Small intestine (tissue), 7 donors: ENCODE data around the gene ARHGDIA. TPM values are rescaled to one million over a fixed set of nuclear protein-coding genes. Genes with fewer than 3 reads are reported as not detected.
A peak's percentile ranks its signal among the peaks of the same experiment; 100 is the strongest.

Source experiments
- DNase-seq, 2 donors: peaks; one replicate each; pipeline versions ENCODE4 v3.0.0 to v3.0.0-alpha.2; 2013
- FAIRE-seq: peaks from 2 replicates; lab custom pipeline; 2012; peaks lifted over from hg19 to GRCh38; lab: Jason Lieb, UNC
- H3K27ac ChIP-seq, 3 donors: one replicate each; pipeline ENCODE4 v1.5.1; 2013; ENCODE audit warnings: low read length in 2 of 3, mild to moderate bottlenecking in 2 of 3, control low read depth in 1 of 3, inconsistent platforms in 1 of 3, low read depth in 1 of 3, moderate library complexity in 1 of 3
- H3K27me3 ChIP-seq, 3 donors: one replicate each; pipeline ENCODE4 v1.6.1; 2013; ENCODE audit warnings: low read length in 3 of 3, inconsistent platforms in 1 of 3; ENCODE audit not compliant: control insufficient read depth in 3 of 3, insufficient read depth in 3 of 3
- H3K36me3 ChIP-seq, 3 donors: one replicate each; pipeline ENCODE4 v1.6.1; 2013; ENCODE audit warnings: low read length in 3 of 3, inconsistent platforms in 1 of 3, low read depth in 1 of 3, mild to moderate bottlenecking in 1 of 3, moderate library complexity in 1 of 3; ENCODE audit not compliant: control insufficient read depth in 3 of 3, insufficient read depth in 2 of 3
- H3K4me1 ChIP-seq, 3 donors: one replicate each; pipeline ENCODE4 v1.6.1; 2013; ENCODE audit warnings: low read length in 2 of 3, inconsistent platforms in 1 of 3, low read depth in 1 of 3, mild to moderate bottlenecking in 1 of 3, moderate library complexity in 1 of 3; ENCODE audit not compliant: control insufficient read depth in 3 of 3, insufficient read depth in 2 of 3
- H3K4me3 ChIP-seq, 3 donors: one replicate each; pipeline ENCODE4 v1.5.1; 2013; ENCODE audit warnings: low read length in 3 of 3, control low read depth in 1 of 3, inconsistent platforms in 1 of 3, low read depth in 1 of 3, mild to moderate bottlenecking in 1 of 3, moderate library complexity in 1 of 3
- H3K9me3 ChIP-seq, 2 donors: one replicate each; pipeline ENCODE4 v1.6.1; 2013; ENCODE audit warnings: low read depth in 1 of 2, low read length in 1 of 2; ENCODE audit not compliant: control insufficient read depth in 2 of 2, insufficient read depth in 1 of 2
- WGBS, 3 donors: extraction: QIAGEN DNeasy Blood & Tissue Kit; methylation state at CpG; one replicate each; pipeline ENCODE4 v1.1.7; 2013; 5-methylcytosine and 5-hydroxymethylcytosine counted together
- polyA plus RNA-seq, 4 donors: library from polyadenylated mRNA; stranded (reverse) in 3 of 4; unstranded in 1 of 4; fragments of 200-250 nt in 3 of 4; fragments of 120-200 nt in 1 of 4; gene quantifications; one replicate each; pipeline versions ENCODE4 v1.2.1 to v1.2.3, GENCODE V29; 2013
- donor health status: healthy with polysubstance abuse.
- donor health status: control.
- donor health status: control.
- donor health status: Bipolar disorder and iron deficiency.
- donor health status: healthy.

The ARHGDIA gene
- polyA plus RNA-seq, 4 donors = 190 to 411 (median 341) TPM

- no peaks in the 10 kb centered on the region for H3K9me3 ChIP-seq
- peaks cover 0 to 40% (median 4%) of the 10 kb centered on the region in 3 donors for H3K4me1 ChIP-seq
- H3K4me3 ChIP-seq = peak overlapping the region; percentile 78 to 98 (median 94)
- FAIRE-seq (no peak), DNase-seq (peak; percentile 91 to 95)
- WGBS, 3 donors = 0 to 1% (median 1%) methylated on average over 72 to 86 of the region's 86 CpGs
- H3K36me3 ChIP-seq = peaks cover 4 to 43% (median 7%) of the 10 kb centered on the region in 3 donors
- H3K27ac ChIP-seq = peak overlapping the region; percentile 88 to 100 (median 99)
- no peaks in the 10 kb centered on the region for H3K27me3 ChIP-seq
These were observed 472 bp upstream of the ARHGDIA start for GRCh38 chr17:81871387-81872230.

- peak; percentile 59 to 79 for DNase-seq
- 1 to 3% (median 2%) methylated on average over 43 to 65 of the region's 65 CpGs for WGBS, 3 donors
- Histone ChIP-seq H3K4me3 (peak overlapping the region; percentile 78 to 98 (median 94)), H3K9me3 (no peaks in the 10 kb centered on the region), H3K36me3 (peaks cover 4 to 56% (median 7%) of the 10 kb centered on the region in 3 donors), H3K27me3 (no peaks in the 10 kb centered on the region), H3K27ac (peak overlapping the region; percentile 92 to 100 (median 99)), H3K4me1 (peaks cover 0 to 53% (median 4%) of the 10 kb centered on the region in 3 donors)
- no peak for FAIRE-seq
These were observed 781 bp downstream of the ARHGDIA start for GRCh38 chr17:81870131-81870980.

GRCh38 chr17:81869221-81870130 is 1.7 kb downstream of the ARHGDIA start:
- peaks cover 0 to 61% (median 4%) of the 10 kb centered on the region in 3 donors for H3K4me1 ChIP-seq
- 16 to 27% (median 22%) methylated on average over 50 to 52 of the region's 52 CpGs for WGBS, 3 donors
- no peak for FAIRE-seq

GRCh38 chr17:81868674-81869220 is 2.4 kb downstream of the ARHGDIA start:
- H3K9me3 ChIP-seq = no peaks in the 10 kb centered on the region
- WGBS, 3 donors = 55 to 60% (median 56%) methylated on average over 24 to 30 of the region's 30 CpGs
- peak overlapping the region; percentile 93 to 100 (median 99) for H3K27ac ChIP-seq
- DNase-seq (peak; percentile 17 to 39), FAIRE-seq (no peak)
- no peak overlapping the region for H3K4me3 ChIP-seq
- H3K36me3 ChIP-seq = peaks cover 4 to 72% (median 7%) of the 10 kb centered on the region in 3 donors
- H3K27me3 ChIP-seq = no peaks in the 10 kb centered on the region
- H3K4me1 ChIP-seq = peaks cover 0 to 66% (median 10%) of the 10 kb centered on the region in 3 donors

More at GRCh38 chr17:81869221-81870130, 1.7 kb downstream of the ARHGDIA start:
- peak overlapping the region; percentile 78 to 98 (median 94) for H3K4me3 ChIP-seq
- DNase-seq = peak; percentile 58 to 64
- H3K9me3 ChIP-seq = no peaks in the 10 kb centered on the region
- no peaks in the 10 kb centered on the region for H3K27me3 ChIP-seq
- H3K36me3 ChIP-seq = peaks cover 4 to 64% (median 7%) of the 10 kb centered on the region in 3 donors
- peak overlapping the region; percentile 92 to 100 (median 99) for H3K27ac ChIP-seq

GRCh38 chr17:81867991-81868673 is 3.0 kb downstream of the ARHGDIA start:
- H3K27me3 ChIP-seq = no peaks in the 10 kb centered on the region
- WGBS, 3 donors = 30 to 59% (median 43%) methylated on average over 21 to 28 of the region's 28 CpGs
- FAIRE-seq (no peak), DNase-seq (no peak)
- peak overlapping the region; percentile 93 to 99 (median 96) for H3K27ac ChIP-seq
- H3K4me3 ChIP-seq = no peak overlapping the region
- no peaks in the 10 kb centered on the region for H3K9me3 ChIP-seq
- H3K36me3 ChIP-seq = peaks cover 4 to 76% (median 7%) of the 10 kb centered on the region in 3 donors
- H3K4me1 ChIP-seq = peaks cover 0 to 71% (median 13%) of the 10 kb centered on the region in 3 donors

- no peak for FAIRE-seq
- H3K4me3 ChIP-seq = no peak overlapping the region
These were observed 3.8 kb downstream of the ARHGDIA start for GRCh38 chr17:81867170-81867990.

More at GRCh38 chr17:81867170-81867990, 3.8 kb downstream of the ARHGDIA start:
- no peaks in the 10 kb centered on the region for H3K27me3 ChIP-seq
- peaks cover 4 to 77% (median 7%) of the 10 kb centered on the region in 3 donors for H3K36me3 ChIP-seq
- DNase-seq = peak; percentile 61 to 64
- H3K9me3 ChIP-seq = no peaks in the 10 kb centered on the region
- peak overlapping the region; percentile 93 to 99 (median 96) for H3K27ac ChIP-seq
- H3K4me1 ChIP-seq = peaks cover 0 to 74% (median 13%) of the 10 kb centered on the region in 3 donors
- 19 to 41% (median 29%) methylated on average over 23 of the region's 23 CpGs for WGBS, 3 donors
